ENCODE measurements around the gene MYMX.

MYMX gene

DNA sequence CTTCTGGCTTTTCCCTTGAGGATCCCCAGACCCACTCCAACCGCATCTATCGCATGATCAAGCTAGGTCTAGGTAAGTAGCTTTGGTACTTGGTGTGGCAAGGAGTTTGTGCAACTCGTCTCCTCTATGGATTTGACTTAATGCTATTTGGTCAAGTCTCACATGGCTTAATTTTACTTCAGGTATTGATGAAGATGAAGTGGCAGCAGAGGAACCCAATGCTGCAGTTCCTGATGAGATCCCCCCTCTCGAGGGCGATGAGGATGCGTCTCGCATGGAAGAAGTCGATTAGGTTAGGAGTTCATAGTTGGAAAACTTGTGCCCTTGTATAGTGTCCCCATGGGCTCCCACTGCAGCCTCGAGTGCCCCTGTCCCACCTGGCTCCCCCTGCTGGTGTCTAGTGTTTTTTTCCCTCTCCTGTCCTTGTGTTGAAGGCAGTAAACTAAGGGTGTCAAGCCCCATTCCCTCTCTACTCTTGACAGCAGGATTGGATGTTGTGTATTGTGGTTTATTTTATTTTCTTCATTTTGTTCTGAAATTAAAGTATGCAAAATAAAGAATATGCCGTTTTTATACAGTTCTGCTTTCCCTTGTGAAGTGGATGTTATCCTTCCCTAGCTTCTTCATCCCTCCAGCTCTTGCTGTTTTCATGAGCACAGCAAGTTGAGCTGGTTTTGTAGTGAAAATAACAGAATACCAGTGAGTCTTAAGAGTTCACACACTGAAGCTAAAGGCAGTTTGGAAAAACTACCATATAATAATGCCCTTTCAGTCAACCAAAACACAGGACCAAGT lies 36.8 kb downstream of the MYMX start:
- DNase-seq = peak; percentile 57 to 62

DNA sequence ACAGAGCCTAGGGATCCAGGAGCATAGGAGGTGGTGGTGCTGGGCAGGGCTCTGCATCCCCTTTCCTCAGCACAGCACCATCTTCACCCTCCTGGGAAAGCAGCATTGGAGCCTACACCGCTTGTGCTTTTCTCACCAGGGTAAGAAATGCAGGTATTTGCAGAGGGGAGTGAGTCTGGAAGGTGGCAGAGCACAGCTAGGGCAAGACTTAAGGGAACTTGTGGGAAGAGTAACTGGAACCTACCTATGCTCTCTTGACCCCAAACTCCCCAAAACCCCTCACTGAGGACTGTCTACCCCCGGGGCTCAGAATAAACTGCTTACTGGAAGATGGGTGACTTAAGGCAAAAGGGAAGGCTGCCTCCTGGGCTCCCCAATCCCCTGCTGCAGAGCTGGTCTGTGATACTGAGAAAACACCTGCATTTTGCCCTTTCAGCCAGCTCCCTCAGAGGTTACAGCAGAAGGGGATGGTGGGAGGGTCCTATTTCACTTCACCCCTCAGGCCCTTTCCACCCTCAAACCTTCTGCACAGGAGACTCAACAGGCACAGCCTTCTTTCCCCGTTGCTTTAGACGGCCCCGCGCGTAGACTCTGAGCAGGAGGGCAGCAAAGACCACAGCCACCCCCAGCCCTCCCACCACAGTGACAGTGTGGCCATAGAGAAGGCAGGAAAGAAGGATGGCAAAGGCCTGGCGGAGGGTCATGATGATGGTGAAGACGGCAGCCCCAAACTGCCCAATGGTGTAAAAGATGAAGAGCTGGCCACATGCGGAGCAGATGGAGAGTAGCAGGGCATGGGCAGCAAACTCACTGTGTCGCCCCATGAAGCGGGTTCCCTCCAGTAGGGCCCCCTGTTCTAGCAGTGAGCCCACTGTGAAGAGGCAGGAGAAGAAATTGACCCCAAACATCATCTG lies 37.7 kb downstream of the MYMX start:
- DNase-seq = peak in 1 of 2 donors; percentile 29

DNA sequence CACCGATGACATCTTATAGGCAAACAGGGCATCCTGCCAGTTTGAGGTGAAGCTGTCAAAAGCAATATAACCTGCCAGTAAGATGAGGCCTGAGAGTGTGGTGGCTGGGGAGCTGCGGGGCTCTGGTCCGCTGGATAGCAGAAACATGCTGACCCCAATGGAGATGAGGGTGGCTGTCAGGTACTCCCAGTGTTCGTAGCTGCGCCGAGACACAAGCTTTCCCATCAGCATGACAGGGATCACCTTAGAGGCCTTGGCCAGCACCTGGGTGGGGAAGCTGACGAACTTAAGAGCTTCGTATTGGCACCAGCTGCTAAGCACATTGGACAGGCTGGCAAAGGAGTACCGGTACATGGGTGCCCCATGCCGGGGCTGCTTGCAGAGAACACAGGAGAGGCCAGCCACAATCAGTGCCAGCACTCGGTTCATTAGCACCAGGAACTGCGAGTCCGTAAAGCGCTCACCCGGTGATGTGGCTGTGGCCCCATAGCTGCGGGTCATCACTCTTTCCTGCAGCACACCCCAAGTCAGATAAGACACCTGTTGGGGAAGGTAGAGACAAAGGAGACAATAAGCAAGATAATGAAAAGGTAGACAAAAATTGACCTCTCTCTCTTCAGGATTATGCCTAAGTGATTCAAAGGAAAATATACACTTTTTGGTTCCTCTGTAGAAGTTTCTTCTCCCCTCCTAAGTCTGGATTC lies 38.5 kb downstream of the MYMX start:
- DNase-seq = peak in 1 of 2 donors; percentile 32

DNA sequence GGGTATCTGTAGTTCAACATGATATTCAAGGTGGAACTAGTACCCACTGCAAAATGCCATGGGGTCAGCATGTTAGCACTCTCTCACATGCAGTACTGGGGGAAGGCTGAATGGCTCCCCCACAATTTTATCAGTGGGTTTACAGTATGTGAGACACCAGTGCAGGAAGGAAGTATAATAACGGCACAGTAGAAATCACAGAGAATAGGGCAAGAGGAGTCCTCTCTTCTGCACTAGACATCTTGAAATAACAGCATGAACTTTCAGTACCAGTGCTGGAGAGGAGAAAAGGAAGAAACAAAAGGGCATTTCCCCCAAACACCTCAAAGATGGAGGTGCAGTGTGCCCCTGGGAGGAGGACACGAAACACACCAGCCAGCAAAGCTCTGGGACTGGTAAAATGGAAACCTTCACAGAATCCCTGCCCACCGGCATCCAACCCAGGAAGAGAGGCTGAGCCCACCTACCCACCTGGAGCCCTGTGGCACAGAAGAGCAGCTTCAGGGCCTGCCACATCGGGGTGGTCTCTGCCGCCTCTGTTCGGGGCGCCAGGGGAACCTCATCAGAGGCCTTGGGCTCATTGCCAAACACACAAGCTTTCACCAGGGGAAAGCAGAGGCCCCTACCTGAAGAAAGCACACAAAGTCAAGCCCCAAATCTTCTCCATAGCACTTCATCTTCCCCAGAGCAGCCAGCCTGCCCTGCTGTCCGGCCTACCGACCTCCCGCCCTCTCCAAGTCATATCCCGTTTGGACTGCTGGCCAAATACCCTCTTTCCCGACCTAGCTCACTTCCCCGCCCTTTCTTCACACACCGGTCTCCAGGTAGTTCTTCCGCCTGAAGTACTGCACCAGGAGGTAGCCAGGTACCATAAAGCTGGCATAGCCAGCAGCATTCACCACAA lies 39.4 kb downstream of the MYMX start:
- DNase-seq = no peak

DNA sequence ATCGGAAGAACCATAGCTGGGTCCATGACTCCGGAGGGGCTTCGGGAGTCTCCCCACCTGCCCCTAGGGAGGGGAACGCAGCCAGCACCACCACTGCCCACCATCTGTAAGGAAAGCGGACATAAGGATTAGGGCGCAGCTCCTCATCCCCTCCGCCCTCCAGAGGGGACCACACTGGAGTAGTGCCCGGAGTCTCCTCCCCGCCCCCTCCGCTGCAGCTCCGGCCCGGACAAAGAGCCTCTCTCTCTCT lies 40.0 kb downstream of the MYMX start:
- DNase-seq = no peak

DNA sequence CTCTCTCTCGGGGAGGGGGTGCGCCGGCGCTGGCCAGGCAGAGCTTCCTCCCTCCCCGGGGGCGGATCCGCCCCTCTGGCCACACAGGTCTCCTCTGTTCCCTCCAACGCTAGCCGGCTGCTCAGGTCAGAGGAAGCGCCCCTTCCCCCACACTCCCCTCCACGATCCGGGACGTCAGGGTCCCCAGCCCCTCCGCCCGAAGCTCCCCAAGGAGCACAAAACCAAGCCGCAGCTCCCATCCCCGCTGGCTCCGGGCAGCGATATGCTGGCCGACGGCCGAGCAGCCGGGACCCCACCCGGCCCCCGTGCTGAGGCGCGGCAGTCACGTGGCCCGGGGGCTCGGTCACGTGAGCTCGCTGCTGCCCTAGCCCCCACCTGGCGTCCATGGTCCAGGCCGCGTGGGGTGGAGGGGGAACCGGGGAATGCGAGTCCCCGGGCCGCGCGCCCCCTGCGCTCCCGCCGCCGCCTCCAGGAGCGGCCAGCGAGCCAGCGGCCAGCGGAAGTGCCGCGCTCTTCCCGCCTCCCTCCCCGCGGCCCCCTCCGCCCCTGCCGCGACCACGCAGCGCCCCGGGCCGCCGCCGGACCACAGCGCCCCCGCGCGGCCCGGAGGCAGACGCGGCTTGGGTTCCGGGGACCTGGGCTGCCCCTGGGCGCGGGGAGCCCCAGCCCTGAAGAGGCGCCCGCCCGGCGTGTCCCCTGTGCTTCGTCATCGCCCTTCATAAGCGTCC lies 40.5 kb downstream of the MYMX start, which contains the start of gene SLC35B2:
SLC35B2 (minus strand) TSS at position 504 of the 728 bp plus-strand sequence; CDS start at position 386, 118 bp downstream.
- peak; percentile 59 to 67 for DNase-seq

DNA sequence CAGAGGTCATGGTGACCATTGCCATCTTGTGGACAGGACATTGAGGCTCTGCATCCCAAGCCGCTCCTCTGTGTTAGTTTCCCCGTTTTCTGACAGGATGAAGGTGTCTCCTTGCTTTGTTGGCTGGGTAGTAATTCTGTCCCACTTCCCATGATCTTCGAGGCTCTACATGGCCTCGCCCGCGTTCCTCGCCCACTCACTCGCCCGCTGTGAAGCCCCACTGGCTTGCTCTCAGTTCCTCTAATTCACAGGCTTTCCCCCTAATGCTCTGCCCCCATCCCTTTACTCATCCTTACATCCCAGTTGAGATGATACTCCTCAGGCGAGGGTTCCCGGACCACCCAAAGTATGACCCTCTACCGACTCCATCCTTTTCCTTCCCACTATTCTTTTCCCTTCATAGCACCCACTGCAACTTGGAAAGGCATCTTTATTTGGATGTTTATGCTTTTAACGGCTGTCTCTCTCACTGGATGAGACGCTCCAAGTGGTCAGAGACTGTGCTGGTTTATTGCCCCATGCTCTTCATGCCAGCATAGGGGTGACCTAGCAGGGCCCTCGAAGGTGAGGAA lies 41.1 kb downstream of the MYMX start:
- DNase-seq = no peak

DNA sequence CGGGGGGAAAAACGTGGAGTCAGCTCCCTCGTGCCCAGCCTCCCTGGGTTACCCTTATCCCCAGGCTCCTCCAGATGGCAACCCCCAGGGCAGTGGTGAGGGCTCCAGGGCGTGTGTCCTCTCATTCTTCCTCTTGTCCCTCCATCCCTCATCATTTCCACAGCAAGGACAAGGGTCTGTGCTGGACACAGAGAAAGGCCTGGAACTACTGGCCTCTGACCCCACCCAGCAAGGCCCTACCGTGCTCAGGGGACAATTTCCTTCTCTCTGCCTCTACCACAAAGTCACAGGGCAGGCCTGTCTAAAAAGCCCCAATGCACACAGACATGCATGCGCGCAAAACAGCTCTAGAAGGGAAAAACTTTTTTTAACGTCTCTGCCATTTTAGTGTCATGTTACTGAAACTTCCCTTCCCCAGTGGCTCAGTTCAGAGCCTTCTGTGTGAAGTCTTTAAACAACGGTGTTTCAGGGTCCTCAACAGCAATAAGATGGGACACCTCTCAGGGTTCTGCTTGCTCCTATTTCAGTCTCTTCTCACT lies 41.7 kb downstream of the MYMX start:
- no peak for DNase-seq

DNA sequence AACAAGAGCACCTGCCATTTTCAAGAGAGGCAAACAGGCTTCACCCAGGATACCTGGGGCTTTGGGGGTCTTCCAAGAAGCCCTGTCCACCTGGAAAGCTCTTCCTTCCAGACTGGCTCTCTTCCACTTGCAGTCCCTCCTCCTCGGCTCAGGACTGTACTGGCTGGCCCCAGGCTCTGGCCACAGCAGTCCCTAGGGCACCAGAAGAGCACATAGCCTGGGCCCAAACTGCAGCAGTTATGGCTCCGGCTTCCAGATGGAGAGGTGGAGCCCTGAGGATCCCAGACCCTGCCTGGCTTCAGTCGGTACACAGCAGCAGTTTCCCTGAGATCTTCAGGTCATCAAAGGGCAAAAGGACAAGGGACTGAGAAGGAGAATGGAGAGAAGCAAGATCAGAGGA lies 42.2 kb downstream of the MYMX start:
- DNase-seq = no peak

DNA sequence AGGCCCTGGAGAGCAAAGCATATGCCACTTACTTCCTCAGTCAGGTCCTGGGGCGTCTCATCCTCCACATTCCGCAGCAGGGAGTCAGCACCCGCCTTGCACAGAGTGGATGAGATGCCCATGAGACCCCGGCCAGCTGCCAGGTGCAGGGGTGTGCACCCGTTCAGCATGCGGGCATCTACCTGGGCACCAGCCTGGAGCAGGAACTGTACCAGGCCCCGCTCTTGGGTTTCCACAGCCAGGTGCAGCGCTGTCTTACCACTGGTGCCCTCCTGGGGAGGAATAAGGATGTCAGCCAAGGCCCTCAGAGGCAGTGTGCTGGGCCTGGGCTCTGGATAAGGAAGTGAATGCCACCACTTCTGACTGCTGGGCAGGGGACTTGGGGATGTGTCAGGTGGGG lies 43.3 kb downstream of the MYMX start:
- no peak for DNase-seq

DNA sequence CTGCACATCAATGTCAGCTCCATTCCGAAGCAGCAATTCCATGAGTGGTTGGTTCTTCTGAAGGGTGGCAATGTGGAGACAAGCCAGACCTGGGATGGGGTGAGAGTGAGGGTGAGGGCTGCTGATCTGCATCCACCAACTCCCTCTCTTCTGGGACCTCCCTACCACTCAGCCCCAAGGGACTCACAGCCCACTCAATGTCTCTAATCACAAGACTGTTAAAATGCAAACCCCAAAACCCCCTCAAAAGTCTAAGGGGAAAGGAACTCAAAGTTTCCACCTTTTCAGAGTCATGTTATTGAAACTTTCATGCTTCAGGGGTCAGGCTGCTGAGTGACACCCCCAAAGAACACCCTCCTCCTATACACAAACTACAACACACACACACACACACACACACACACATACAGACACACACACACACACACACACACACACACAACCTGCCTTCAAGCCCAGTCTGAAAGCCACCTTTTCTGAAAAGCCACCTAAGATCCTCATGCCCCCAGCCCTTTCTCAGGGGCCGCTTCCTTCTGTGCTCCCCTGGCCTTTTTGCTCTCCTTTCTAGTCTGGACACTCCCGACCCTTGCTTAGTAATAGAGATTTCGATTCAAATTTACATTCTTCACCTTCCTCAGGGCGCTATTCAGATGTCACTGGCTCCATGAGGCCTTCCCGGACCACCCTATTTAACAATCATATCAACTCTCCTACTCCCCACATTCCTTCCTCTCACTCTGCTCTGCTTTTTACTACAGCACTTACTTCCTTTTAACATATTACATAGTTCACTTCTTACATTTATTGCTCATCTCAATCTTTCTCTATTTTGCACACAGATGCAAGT lies 43.9 kb downstream of the MYMX start:
- DNase-seq = no peak

DNA sequence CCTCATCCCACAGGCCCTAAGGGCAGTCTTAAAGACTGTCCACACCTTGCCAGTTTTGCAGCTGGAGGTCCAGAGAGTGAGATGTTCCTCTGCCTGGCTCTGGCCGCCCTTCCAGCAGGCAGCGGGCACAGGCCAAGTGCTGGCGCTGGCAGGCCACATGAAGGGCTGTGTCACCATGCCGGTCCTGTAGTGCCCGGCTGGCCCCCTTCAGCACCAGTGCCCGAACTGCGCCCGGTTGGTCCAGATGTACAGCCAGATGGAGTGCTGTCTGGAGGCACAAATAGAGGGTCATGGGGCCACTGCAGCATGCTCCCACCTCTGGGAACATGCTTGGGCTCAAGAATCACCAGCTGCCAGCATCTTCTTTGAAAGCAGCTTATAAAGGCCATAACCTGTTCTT lies 44.9 kb downstream of the MYMX start:
- DNase-seq = no peak

DNA sequence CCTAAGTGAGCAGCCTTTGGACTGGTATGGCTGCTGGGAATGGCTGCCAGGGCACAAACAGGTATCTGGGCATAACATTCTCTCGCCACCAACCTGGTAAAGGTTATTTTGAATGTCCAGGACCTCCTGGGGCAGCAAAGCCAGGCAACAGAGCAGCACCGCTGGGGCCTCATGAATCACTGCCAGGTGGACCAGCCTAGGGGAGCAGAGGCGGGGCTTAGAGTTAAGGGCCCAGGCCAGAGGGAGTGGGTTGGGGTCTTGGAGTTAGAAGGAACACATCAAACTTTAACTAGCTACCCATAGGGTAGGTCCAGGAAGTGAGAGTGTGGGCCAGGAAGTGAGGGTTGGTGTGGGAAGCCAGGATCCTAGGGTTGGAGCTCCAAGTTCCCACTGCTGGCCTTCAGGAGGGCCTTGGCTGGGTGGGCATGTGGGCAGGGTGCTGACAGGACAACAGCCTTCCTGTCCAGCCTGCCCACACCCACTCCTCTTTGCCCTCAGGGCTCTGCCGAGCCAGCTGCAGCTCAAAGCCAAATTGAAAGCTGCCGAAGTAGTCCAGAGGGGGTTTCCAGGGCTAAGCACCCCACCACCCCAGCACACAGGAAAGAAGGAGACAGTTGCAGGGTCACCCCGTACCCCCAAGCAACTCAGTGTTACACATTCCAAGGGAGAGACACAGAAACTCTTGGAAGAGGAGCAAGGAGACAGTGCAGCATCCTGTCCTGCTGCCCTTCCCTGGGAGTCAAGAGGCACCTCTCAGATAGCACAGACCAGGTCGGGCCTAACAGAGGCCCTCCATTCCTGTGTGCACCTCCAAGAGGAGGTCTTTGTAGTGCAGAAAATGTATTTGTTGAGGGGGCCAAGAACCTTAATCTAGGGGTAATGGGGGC lies 46.0 kb downstream of the MYMX start:
- no peak for DNase-seq

DNA sequence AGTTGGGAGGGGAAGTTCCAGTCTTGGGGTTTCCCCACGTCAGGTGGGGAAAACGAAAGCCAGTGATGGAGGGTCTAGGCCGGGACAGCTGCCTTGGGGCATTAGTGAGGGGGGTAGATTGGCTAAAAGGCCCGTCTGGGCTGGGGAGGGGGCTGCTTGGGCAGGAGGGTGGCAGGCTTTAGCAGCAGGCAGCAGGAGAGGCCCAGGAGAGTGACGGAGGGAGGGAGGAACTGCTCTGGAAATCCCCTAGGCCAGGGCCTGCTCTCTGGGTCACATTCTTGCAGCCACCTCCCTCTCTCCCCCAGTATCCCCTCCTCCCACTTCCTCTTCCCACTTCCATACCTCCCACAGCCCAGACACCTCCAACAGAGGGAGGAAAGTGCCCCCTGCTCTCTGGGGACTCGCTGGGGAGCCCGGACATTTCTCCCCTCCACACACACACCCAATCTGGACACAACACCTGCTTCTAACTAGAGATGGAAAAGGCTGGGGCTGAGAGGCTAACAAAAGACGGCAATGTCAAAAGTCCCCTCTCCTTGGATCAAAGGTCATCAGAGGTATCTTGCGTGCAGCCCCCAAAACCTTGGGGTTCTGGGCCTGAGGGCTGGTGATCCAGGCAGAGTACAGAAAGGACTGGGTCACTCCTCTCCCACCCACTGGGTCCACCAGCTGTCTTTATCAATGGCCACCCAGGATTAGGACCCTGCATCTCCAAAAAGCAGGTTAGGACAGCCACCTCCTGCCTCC lies 46.8 kb downstream of the MYMX start:
- DNase-seq = peak in 1 of 2 donors; percentile 37

DNA sequence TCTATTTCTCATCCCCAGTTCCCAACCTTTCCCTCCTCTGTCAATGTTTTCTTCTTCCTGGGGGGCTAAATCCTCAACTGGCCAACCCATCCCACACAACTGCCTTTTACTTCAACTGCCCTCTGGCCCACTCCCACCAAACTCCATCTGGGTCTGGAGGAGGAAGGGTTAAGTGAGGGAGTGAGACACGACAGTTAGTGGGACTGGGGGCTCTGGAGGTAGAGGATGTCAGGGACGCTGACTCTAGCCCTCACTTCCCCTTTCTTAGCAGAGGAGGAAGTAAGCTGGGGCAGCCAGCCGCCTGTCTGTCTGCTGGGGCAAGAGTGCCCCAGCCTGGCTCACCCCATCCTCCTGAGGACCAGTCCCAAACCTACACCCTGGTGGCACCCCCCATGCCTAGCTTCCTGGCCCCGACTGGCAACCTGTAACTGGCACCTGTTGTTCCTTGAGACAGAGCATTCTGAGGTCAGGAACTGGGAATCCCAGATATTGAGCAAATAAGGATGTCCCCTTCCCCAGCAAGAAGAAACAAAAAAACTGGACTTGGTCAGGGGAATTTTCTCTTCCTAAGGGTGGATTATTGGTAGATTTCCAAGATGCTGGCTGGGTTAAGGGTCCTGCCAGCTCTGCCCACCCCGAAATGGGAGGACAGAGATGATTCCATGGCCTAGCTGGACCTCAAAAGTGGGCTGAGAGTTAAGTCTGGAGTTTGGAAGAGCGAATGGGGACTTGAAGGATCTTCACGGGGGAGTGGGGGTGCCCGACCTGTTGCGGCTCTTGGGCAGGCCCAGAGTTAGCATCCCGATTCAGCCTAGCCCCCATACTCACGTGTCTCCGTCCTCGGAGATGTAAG lies 47.7 kb downstream of the MYMX start:
- no peak for DNase-seq

DNA sequence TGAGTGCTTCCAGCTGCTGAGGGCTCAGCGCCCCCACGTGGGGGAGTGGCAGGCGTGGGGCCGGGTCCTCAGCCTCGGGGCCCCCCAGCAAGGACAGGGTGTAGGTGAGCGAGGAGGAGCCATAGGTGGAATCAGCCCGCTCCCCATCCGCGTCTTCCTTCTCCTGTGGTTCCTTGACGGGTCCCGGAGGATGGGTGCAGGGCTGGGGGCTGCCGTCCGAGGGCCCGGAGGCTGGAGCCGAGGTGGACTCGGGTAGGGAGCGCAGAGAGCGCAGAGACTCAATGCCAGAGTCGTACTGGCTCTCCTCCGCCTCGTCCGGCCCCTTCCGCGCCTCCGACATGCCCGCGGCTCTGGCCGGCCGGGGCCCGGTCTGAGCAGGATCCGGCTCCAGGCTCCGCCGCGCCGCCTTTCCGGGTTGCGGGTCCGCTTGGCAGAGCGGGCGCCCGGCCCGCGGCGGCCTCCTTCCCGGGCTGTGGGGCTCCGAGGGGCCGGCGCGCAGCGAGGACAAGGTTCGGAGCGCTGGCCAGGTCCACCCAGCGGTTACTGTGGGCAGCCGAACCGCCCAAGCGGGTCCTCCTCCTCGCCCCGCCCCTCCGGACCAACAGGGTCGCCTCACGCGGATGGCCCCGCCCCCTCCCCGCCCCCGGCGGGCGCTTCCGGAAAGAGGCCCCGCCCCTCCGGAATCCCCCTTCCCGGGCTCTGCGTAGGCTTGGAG lies 48.4 kb downstream of the MYMX start, which contains the start of gene NFKBIE:
NFKBIE (minus strand) TSS at position 545 of the 715 bp plus-strand sequence; CDS start at position 340, 205 bp downstream.
- DNase-seq = peak; percentile 96 to 97

Data from activated CD4-positive, alpha-beta T cell treated with anti-CD3 and anti-CD28 coated beads for 4 hours (primary cell).